Measurements from ENCODE around the gene C1QTNF5. TPM values are rescaled to one million over a fixed set of nuclear protein-coding genes. Genes with fewer than 3 reads are reported as not detected.

Gene C1QTNF5
- total RNA-seq, 4 donors from 2014 or later = 10.3 to 26.4 (median 11.8) TPM

DNA sequence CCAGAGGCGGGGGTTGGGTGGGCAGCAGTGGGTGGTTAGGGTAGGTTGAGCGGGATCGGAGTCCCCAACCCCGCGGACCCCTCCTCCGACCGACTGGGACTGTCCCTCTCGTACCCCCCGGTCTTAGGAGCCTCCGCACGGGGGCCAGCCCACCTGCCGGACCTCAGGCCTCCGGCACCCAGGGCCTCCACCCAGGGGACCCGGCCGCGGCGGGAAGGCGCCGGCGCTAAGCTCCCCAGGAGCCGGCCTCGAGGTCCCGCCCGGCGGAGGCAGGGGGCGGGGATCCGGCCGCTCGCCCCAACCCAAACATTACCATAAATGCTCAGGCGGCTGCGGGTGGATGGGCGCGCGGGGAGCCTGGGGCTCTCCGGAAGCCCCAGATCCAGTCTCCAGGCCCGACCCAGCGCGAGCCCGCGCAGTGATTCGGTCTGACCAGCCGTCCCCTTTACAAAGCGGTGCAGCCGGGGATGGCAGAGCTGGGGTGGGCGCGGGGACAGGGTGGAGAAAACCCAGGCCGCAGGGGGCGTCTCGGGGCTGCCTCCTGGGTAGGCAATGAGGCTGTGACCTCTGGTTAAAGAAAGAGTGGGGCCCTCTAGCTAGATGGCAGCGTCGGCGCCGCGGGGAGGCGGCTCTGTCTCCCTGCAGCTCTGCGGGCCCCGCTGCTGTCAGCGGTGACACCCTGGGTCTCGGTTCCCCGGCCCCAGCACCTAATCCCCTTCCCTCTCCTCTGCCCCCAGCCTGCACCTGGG, 19.7 kb downstream of the C1QTNF5 start:
- H3K36me3 ChIP-seq = no peaks in the 10 kb centered on the region
- peak; percentile 19 to 35 for TF ChIP-seq POLR2A (IDR thresholded peaks at IDR 0.05)
- TF ChIP-seq, protein P1, sequence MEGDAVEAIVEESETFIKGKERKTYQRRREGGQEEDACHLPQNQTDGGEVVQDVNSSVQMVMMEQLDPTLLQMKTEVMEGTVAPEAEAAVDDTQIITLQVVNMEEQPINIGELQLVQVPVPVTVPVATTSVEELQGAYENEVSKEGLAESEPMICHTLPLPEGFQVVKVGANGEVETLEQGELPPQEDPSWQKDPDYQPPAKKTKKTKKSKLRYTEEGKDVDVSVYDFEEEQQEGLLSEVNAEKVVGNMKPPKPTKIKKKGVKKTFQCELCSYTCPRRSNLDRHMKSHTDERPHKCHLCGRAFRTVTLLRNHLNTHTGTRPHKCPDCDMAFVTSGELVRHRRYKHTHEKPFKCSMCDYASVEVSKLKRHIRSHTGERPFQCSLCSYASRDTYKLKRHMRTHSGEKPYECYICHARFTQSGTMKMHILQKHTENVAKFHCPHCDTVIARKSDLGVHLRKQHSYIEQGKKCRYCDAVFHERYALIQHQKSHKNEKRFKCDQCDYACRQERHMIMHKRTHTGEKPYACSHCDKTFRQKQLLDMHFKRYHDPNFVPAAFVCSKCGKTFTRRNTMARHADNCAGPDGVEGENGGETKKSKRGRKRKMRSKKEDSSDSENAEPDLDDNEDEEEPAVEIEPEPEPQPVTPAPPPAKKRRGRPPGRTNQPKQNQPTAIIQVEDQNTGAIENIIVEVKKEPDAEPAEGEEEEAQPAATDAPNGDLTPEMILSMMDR (IDR thresholded peaks at IDR 0.05) = no peak
- peak; percentile 67 to 81 (median 68) for DNase-seq
- H3K27me3 ChIP-seq = no peaks in the 10 kb centered on the region
- H3K4me1 ChIP-seq = peaks cover 0 to 34% (median 17%) of the 10 kb centered on the region in 4 donors
- H3K4me3 ChIP-seq = peak overlapping the region; percentile 48 to 53 (median 52)
- H3K9me3 ChIP-seq = no peaks in the 10 kb centered on the region
- H3K27ac ChIP-seq = peak overlapping the region; percentile 68 to 87 (median 78)

DNA sequence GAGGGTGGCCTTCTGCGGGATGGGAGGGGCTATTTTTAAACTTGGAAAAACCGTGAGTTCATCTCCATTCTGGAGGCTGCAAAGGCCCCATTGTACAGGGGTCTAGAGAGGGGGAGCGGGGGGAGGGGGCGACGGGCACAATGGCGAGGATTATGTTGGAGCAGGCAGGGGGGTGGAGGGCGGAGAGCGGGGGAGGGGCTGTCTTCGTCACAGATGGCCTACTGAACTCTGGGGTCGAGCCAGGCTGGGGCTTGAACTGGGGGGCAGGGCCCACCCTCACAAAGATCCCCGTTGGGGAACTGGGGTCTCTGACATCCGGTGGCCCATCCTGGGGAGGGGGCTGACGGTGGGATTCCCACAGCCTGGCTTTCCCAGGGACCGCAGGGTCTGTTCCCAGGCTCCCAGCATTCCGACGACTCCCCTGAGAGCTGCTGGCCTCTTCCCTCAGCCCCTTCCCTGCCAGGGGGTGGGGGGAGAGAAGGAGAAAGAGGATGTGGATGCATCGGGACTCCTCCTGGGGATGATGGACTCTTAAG, 20.4 kb downstream of the C1QTNF5 start:
- H3K4me1 ChIP-seq = peaks cover 0 to 36% (median 19%) of the 10 kb centered on the region in 4 donors
- peak overlapping the region; percentile 48 to 53 (median 52) for H3K4me3 ChIP-seq
- no peaks in the 10 kb centered on the region for H3K27me3 ChIP-seq
- no peak for TF ChIP-seq POLR2A (IDR thresholded peaks at IDR 0.05)
- TF ChIP-seq, protein P1 (IDR thresholded peaks at IDR 0.05) = no peak
- no peaks in the 10 kb centered on the region for H3K9me3 ChIP-seq
- peak overlapping the region; percentile 68 to 87 (median 78) for H3K27ac ChIP-seq
- no peak for DNase-seq
- no peaks in the 10 kb centered on the region for H3K36me3 ChIP-seq

GRCh38 chr11:119319700-119320239, 20.9 kb downstream of the C1QTNF5 start:
- Histone ChIP-seq H3K27ac (peak overlapping the region; percentile 68 to 87 (median 78)), H3K4me1 (peaks cover 0 to 42% (median 22%) of the 10 kb centered on the region in 4 donors), H3K9me3 (no peaks in the 10 kb centered on the region), H3K4me3 (no peak overlapping the region), H3K27me3 (no peaks in the 10 kb centered on the region), H3K36me3 (no peaks in the 10 kb centered on the region)
- TF ChIP-seq, protein P1 (IDR thresholded peaks at IDR 0.05) = no peak
- TF ChIP-seq POLR2A (IDR thresholded peaks at IDR 0.05) = no peak
- DNase-seq = no peak

DNA sequence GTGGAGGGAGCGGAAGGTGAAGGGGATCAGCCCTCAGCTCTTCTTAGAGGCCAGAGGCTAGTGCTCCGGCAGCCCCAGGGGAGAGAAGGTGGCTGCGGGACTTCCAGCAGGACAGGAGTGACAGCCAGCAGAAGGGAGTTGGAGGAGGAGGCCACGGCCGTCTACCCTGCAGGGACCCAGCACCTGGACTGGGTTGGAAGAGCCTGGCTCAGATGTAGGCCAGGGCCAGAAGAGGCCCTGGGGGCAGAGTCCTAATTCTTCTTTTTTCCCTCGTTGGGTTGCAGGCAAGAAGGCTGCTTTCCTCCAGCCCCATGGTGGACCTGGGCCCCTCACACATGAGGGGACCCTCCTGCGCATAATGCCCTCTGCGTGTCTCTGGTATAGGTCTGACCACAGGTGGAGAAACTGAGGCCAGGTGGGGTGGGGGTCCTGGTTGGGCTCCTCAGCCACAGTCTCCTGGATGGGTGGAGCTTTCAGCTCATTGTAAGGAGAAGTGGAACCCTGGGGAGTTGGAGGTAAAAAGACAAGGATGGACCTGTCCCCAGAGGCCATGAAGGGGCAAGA, 21.5 kb downstream of the C1QTNF5 start:
- Histone ChIP-seq H3K27me3 (no peaks in the 10 kb centered on the region), H3K4me1 (peaks cover 0 to 44% (median 23%) of the 10 kb centered on the region in 4 donors), H3K9me3 (no peaks in the 10 kb centered on the region), H3K4me3 (no peak overlapping the region), H3K27ac (peak overlapping the region; percentile 68 to 87 (median 78)), H3K36me3 (no peaks in the 10 kb centered on the region)
- TF ChIP-seq, protein P1 (IDR thresholded peaks at IDR 0.05) = no peak
- TF ChIP-seq POLR2A (IDR thresholded peaks at IDR 0.05) = no peak
- DNase-seq = no peak

- Histone ChIP-seq H3K27ac (peak overlapping the region; percentile 68 to 87 (median 78)), H3K36me3 (no peaks in the 10 kb centered on the region), H3K4me3 (no peak overlapping the region), H3K4me1 (peaks cover 0 to 44% (median 23%) of the 10 kb centered on the region in 4 donors), H3K27me3 (no peaks in the 10 kb centered on the region), H3K9me3 (no peaks in the 10 kb centered on the region)
- DNase-seq = peak; percentile 49 to 84 (median 51)
- TF ChIP-seq, protein P1 (IDR thresholded peaks at IDR 0.05) = no peak
- peak in 1 of 2 donors; percentile 52 for TF ChIP-seq POLR2A (IDR thresholded peaks at IDR 0.05)
Observed at GRCh38 chr11:119318240-119319135, 22.2 kb downstream of the C1QTNF5 start.
